CD4-positive, alpha-beta T cell treated with Interleukin-1 beta for 1 hour (primary cell): ENCODE results near the gene TSPAN17.

ENCODE experiments used
- DNase-seq, 2 donors: peaks; one replicate each; pipeline ENCODE4 v3.0.0-alpha.2; 2020 to 2022

TSPAN17 gene

GRCh38 chr5:176661676-176662075, 14.4 kb downstream of the TSPAN17 start:
- no peak for DNase-seq

- no peak for DNase-seq
Observed at GRCh38 chr5:176662371-176663333, 15.4 kb downstream of the TSPAN17 start.

GRCh38 chr5:176663566-176663965, 16.3 kb downstream of the TSPAN17 start:
- DNase-seq, result no peak

GRCh38 chr5:176664479-176664878, 17.2 kb downstream of the TSPAN17 start:
- DNase-seq, result no peak

- DNase-seq, result no peak
Observed at GRCh38 chr5:176664886-176665285, 17.6 kb downstream of the TSPAN17 start.

- no peak for DNase-seq
Observed at GRCh38 chr5:176665517-176665916, 18.2 kb downstream of the TSPAN17 start.

GRCh38 chr5:176667637-176668036, 20.4 kb downstream of the TSPAN17 start:
- DNase-seq, result no peak

- DNase-seq, result no peak
Observed at GRCh38 chr5:176670449-176670848, 23.2 kb downstream of the TSPAN17 start.

GRCh38 chr5:176671399-176671798, 24.1 kb downstream of the TSPAN17 start:
- DNase-seq, result no peak

GRCh38 chr5:176671890-176672747, 24.8 kb downstream of the TSPAN17 start:
- DNase-seq, result no peak

- DNase-seq, result no peak
Observed at GRCh38 chr5:176673651-176674583, 26.6 kb downstream of the TSPAN17 start.

- no peak for DNase-seq
Observed at GRCh38 chr5:176674799-176675198, 27.5 kb downstream of the TSPAN17 start.

- DNase-seq, result no peak
Observed at GRCh38 chr5:176675676-176676360, 28.5 kb downstream of the TSPAN17 start.

GRCh38 chr5:176676361-176676824, 29.1 kb downstream of the TSPAN17 start:
- DNase-seq, result no peak

GRCh38 chr5:176677209-176677939, 30.1 kb downstream of the TSPAN17 start:
- no peak for DNase-seq

GRCh38 chr5:176678584-176678983, 31.3 kb downstream of the TSPAN17 start:
- DNase-seq, result no peak

- no peak for DNase-seq
Observed at GRCh38 chr5:176679365-176680225, 32.3 kb downstream of the TSPAN17 start.

- no peak for DNase-seq
Observed at GRCh38 chr5:176680226-176680563, 32.9 kb downstream of the TSPAN17 start.

- no peak for DNase-seq
Observed at GRCh38 chr5:176682016-176682531, 34.8 kb downstream of the TSPAN17 start.

- DNase-seq, result no peak
Observed at GRCh38 chr5:176685010-176685409, 37.7 kb downstream of the TSPAN17 start.
